GM23248 (cell line): Measurements from ENCODE around the gene CRYBG1. TPM values are rescaled to one million over a fixed set of nuclear protein-coding genes. Genes with fewer than 3 reads are reported as not detected.

Experiments
- DNase-seq: peaks from one replicate; pipeline ENCODE4 v3.0.0-alpha.2; 2015
- H2AFZ ChIP-seq: fragments of 200-600 bp; sonication (generic); 2 replicates; pipeline ENCODE4 v1.6.1; 2016; ENCODE audit warnings: antibody characterized with exemption
- H3F3A ChIP-seq: fragments of 200-600 bp; sonication (generic); 2 replicates; pipeline ENCODE4 v1.6.1; 2016; ENCODE audit warnings: mild to moderate bottlenecking, antibody characterized with exemption, mixed run types; ENCODE audit not compliant: insufficient read depth
- H3K27ac ChIP-seq: fragments of 200-600 bp; sonication (generic); 2 replicates; pipeline ENCODE4 v1.5.1; 2016; ENCODE audit warnings: mild to moderate bottlenecking
- H3K27me3 ChIP-seq: fragments of 200-600 bp; sonication (generic); replicated peaks from 2 replicates; pipeline ENCODE4 v1.6.1; 2016; ENCODE audit warnings: mild to moderate bottlenecking; ENCODE audit not compliant: insufficient read depth
- H3K36me3 ChIP-seq: fragments of 200-600 bp; sonication (generic); 2 replicates; pipeline ENCODE4 v1.6.1; 2016; ENCODE audit warnings: low read depth, mild to moderate bottlenecking
- H3K4me1 ChIP-seq: fragments of 200-600 bp; sonication (generic); 2 replicates; pipeline ENCODE4 v1.6.1; 2016; ENCODE audit warnings: mild to moderate bottlenecking; ENCODE audit not compliant: insufficient read depth
- H3K4me2 ChIP-seq: fragments of 200-600 bp; sonication (generic); one replicate; pipeline ENCODE4 v1.6.1; 2016; ENCODE audit warnings: mild to moderate bottlenecking; ENCODE audit not compliant: unreplicated experiment
- H3K4me3 ChIP-seq: fragments of 200-600 bp; sonication (generic); 2 replicates; pipeline ENCODE4 v1.5.1; 2016; ENCODE audit warnings: mild to moderate bottlenecking
- H3K79me2 ChIP-seq: fragments of 200-600 bp; sonication (generic); 2 replicates; pipeline ENCODE4 v1.6.1; 2016; ENCODE audit warnings: mild to moderate bottlenecking; ENCODE audit not compliant: insufficient read depth
- H3K9ac ChIP-seq: fragments of 200-600 bp; sonication (generic); 2 replicates; pipeline ENCODE4 v1.6.1; 2016; ENCODE audit warnings: mild to moderate bottlenecking
- H3K9me2 ChIP-seq: fragments of 200-600 bp; sonication (generic); 2 replicates; pipeline ENCODE4 v1.6.1; 2016; ENCODE audit warnings: mixed run types, mild to moderate bottlenecking, moderate library complexity; ENCODE audit not compliant: insufficient read depth
- H3K9me3 ChIP-seq: fragments of 200-600 bp; sonication (generic); one replicate; pipeline ENCODE4 v1.6.1; 2017; ENCODE audit warnings: low read depth
- H4K20me1 ChIP-seq: fragments of 200-600 bp; sonication (generic); 2 replicates; pipeline ENCODE4 v1.6.0; 2016; ENCODE audit not compliant: insufficient read depth
- EZH2 ChIP-seq: fragments of 200-600 bp; sonication (generic); IDR thresholded peaks from 2 replicates; pipeline ENCODE4 v1.6.1; 2018; ENCODE audit warnings: antibody characterized with exemption, mild to moderate bottlenecking; ENCODE audit not compliant: insufficient read depth, poor library complexity, severe bottlenecking
- EZH2phosphoT487 ChIP-seq: fragments of 200-600 bp; sonication (generic); IDR thresholded peaks from 2 replicates; pipeline ENCODE4 v1.6.1; 2018; ENCODE audit warnings: antibody characterized with exemption, moderate library complexity, mild to moderate bottlenecking, low read depth; ENCODE audit not compliant: insufficient read depth
- WGBS, 2 experiments: methylation state at CpG; one replicate each; pipeline ENCODE4 v1.1.6; 2015 to 2017; ENCODE audit warnings: low lambda C conversion rate in 2 of 2, low coverage in 1 of 2; ENCODE audit errors: missing lambda C conversion rate in 2 of 2; 5-methylcytosine and 5-hydroxymethylcytosine counted together
- in situ Hi-C: fragments of 300-500 bp; cut with MboI; formaldehyde crosslinking; loops from 2 replicates; pipeline ENCODE4 v1.15.0; 2020
- polyA plus RNA-seq: library from polyadenylated mRNA; unstranded; fragments of >200 nt; fragmentation: Nextera tagmentation; extraction: Ambion mirVana; gene quantifications from 2 replicates; pipeline ENCODE4 v1.2.1, GENCODE V29; 2016
- total RNA-seq: library from RNA; depleted of rRNA; stranded (reverse); fragments of >200 nt; shearing (Covaris generic); gene quantifications from 2 replicates; pipeline ENCODE4 v1.2.3, GENCODE V29; 2014

The CRYBG1 gene
- total and polyA plus RNA-seq, 2 experiments from 2014 or later: 1.9 to 8.4 TPM

GRCh38 chr6:106446287-106446885, 85.9 kb downstream of the CRYBG1 start:
- no peaks in the 10 kb centered on the region for H4K20me1 ChIP-seq
- peak; percentile 41 for DNase-seq
- 54 to 55% methylated on average over 4 of the region's 4 CpGs for WGBS, 2 experiments
- no peak overlapping the region for H2AFZ ChIP-seq
- no peak overlapping the region for H3K27ac ChIP-seq
- H3K4me2 ChIP-seq: no peak overlapping the region
- peaks cover 28% of the 10 kb centered on the region for H3K27me3 ChIP-seq
- H3K36me3 ChIP-seq: no peaks in the 10 kb centered on the region
- TF ChIP-seq EZH2phosphoT487 (no peak), EZH2 (no peak)
- H3K79me2 ChIP-seq: no peaks in the 10 kb centered on the region
- H3K9ac ChIP-seq: no peak overlapping the region
- H3F3A ChIP-seq: 0 out of 2 replicates have a peak, but pooled peaks cover 9% of the 10 kb centered on the region
- H3K9me3 ChIP-seq: no peaks in the 10 kb centered on the region
- H3K9me2 ChIP-seq: no peaks in the 10 kb centered on the region
- in situ Hi-C loops: loop anchor here (5.0 to 10.0 kb wide), 2 partner anchors 121 to 538 kb away; no protein-coding TSS in a partner anchor
- H3K4me3 ChIP-seq: no peak overlapping the region
- H3K4me1 ChIP-seq: peaks cover 4% of the 10 kb centered on the region; the same call in 1 of the 2 replicates

GRCh38 chr6:106446983-106447382, 86.5 kb downstream of the CRYBG1 start:
- Histone ChIP-seq H3K79me2 (no peaks in the 10 kb centered on the region), H4K20me1 (no peaks in the 10 kb centered on the region), H3K27ac (no peak overlapping the region), H3K4me2 (no peak overlapping the region), H3K9ac (no peak overlapping the region), H2AFZ (no peak overlapping the region), H3K9me2 (no peaks in the 10 kb centered on the region), H3K27me3 (peaks cover 22% of the 10 kb centered on the region), H3K9me3 (no peaks in the 10 kb centered on the region), H3K36me3 (no peaks in the 10 kb centered on the region), H3K4me3 (no peak overlapping the region), H3F3A (0 out of 2 replicates have a peak, but pooled peaks cover 9% of the 10 kb centered on the region), H3K4me1 (peaks cover 7% of the 10 kb centered on the region; the same call in 1 of the 2 replicates)
- WGBS, 2 experiments: 73 to 79% methylated on average over 2 of the region's 2 CpGs
- in situ Hi-C loops: loop anchor here (5.0 to 10.0 kb wide), 2 partner anchors 120 to 538 kb away; no protein-coding TSS in a partner anchor
- DNase-seq: no peak
- TF ChIP-seq EZH2 (no peak), EZH2phosphoT487 (no peak)

GRCh38 chr6:106448000-106448426, 87.5 kb downstream of the CRYBG1 start:
- H3K9me3 ChIP-seq: no peaks in the 10 kb centered on the region
- no peak overlapping the region for H3K4me3 ChIP-seq
- no peak for TF ChIP-seq EZH2phosphoT487
- no peak for TF ChIP-seq EZH2
- in situ Hi-C loops: loop anchor here (5.0 to 10.0 kb wide), 2 partner anchors 119 to 537 kb away; no protein-coding TSS in a partner anchor
- DNase-seq: no peak
- H3K9me2 ChIP-seq: no peaks in the 10 kb centered on the region
- no peak overlapping the region for H3K27ac ChIP-seq
- peaks cover 15% of the 10 kb centered on the region; the same call in 1 of the 2 replicates for H3K4me1 ChIP-seq
- no peak overlapping the region for H3K9ac ChIP-seq
- H3K79me2 ChIP-seq: no peaks in the 10 kb centered on the region
- H2AFZ ChIP-seq: no peak overlapping the region
- no peak overlapping the region for H3K4me2 ChIP-seq
- peaks cover 12% of the 10 kb centered on the region; the same call in 1 of the 2 replicates for H3K27me3 ChIP-seq
- no peaks in the 10 kb centered on the region for H3K36me3 ChIP-seq
- H4K20me1 ChIP-seq: no peaks in the 10 kb centered on the region
- 93 to 96% methylated on average over 6 of the region's 6 CpGs for WGBS, 2 experiments
- H3F3A ChIP-seq: 0 out of 2 replicates have a peak, but pooled peaks cover 13% of the 10 kb centered on the region

GRCh38 chr6:106450653-106451052, 90.1 kb downstream of the CRYBG1 start:
- DNase-seq: no peak
- WGBS, 2 experiments: 75 to 78% methylated on average over 2 of the region's 2 CpGs
- in situ Hi-C loops: no loop called here

More at GRCh38 chr6:106450653-106451052, 90.1 kb downstream of the CRYBG1 start:
- Histone ChIP-seq H2AFZ (no peak overlapping the region), H3K79me2 (no peaks in the 10 kb centered on the region), H3K9me2 (no peaks in the 10 kb centered on the region), H3F3A (0 out of 2 replicates have a peak, but pooled peaks cover 13% of the 10 kb centered on the region), H3K27ac (no peak overlapping the region), H3K9me3 (no peaks in the 10 kb centered on the region), H3K36me3 (no peaks in the 10 kb centered on the region), H3K9ac (no peak overlapping the region), H3K4me1 (peaks cover 16% of the 10 kb centered on the region; the same call in 1 of the 2 replicates), H4K20me1 (no peaks in the 10 kb centered on the region), H3K4me2 (no peak overlapping the region), H3K27me3 (no peaks in the 10 kb centered on the region), H3K4me3 (no peak overlapping the region)
- no peak for TF ChIP-seq EZH2
